HEK293T (cell line): ENCODE measurements around the gene PIBF1.

Experiments
- ARNT ChIP-seq: fragments of 450-650 bp; IDR thresholded peaks from 2 replicates; pipeline ENCODE4 v1.6.1; 2017; ENCODE audit warnings: mild to moderate bottlenecking
- BHLHE40 ChIP-seq: fragments of 450-650 bp; IDR thresholded peaks from 2 replicates; pipeline ENCODE4 v1.6.1; 2016; ENCODE audit warnings: mild to moderate bottlenecking, moderate library complexity, borderline replicate concordance
- CTBP1 ChIP-seq: fragments of 450-650 bp; IDR thresholded peaks from 2 replicates; pipeline ENCODE4 v1.6.1; 2016; ENCODE audit warnings: borderline replicate concordance
- ELF4 ChIP-seq: fragments of 450-650 bp; IDR thresholded peaks from 2 replicates; pipeline ENCODE4 v1.6.1; 2017; ENCODE audit warnings: antibody characterized with exemption
- FOXA1 ChIP-seq: fragments of 450-650 bp; IDR thresholded peaks from 2 replicates; pipeline ENCODE4 v1.6.1; 2016; ENCODE audit warnings: mild to moderate bottlenecking
- FOXK2 ChIP-seq: fragments of 450-650 bp; IDR thresholded peaks from 2 replicates; pipeline ENCODE4 v1.6.1; 2016; ENCODE audit warnings: mild to moderate bottlenecking
- FOXM1 ChIP-seq: fragments of 450-650 bp; IDR thresholded peaks from 2 replicates; pipeline ENCODE4 v1.6.1; 2017; ENCODE audit warnings: mild to moderate bottlenecking, borderline replicate concordance
- HDGF ChIP-seq: fragments of 450-650 bp; IDR thresholded peaks from 2 replicates; pipeline ENCODE4 v1.6.1; 2017; ENCODE audit warnings: antibody characterized with exemption, borderline replicate concordance
- LEF1 ChIP-seq: fragments of 450-650 bp; IDR thresholded peaks from 2 replicates; pipeline ENCODE4 v1.6.1; 2017; ENCODE audit warnings: mild to moderate bottlenecking, borderline replicate concordance
- PKNOX1 ChIP-seq: fragments of 450-650 bp; IDR thresholded peaks from 2 replicates; pipeline ENCODE4 v1.6.1; 2016
- SP1 ChIP-seq: fragments of 450-650 bp; IDR thresholded peaks from 2 replicates; pipeline ENCODE4 v1.6.1; 2017
- SUZ12 ChIP-seq: fragments of 450-650 bp; IDR thresholded peaks from 2 replicates; pipeline ENCODE4 v1.6.1; 2016; ENCODE audit warnings: mild to moderate bottlenecking
- TARDBP ChIP-seq: fragments of 450-650 bp; IDR thresholded peaks from 2 replicates; pipeline ENCODE4 v1.6.1; 2016
- ZNF384 ChIP-seq: fragments of 450-650 bp; IDR thresholded peaks from 2 replicates; pipeline ENCODE4 v1.6.1; 2016

- no peak for TF ChIP-seq FOXA1
- TF ChIP-seq SP1 = no peak
- TF ChIP-seq ELF4 = no peak
- no peak for TF ChIP-seq TARDBP
- TF ChIP-seq CTBP1 = no peak
- TF ChIP-seq FOXK2 = no peak
- TF ChIP-seq ARNT = no peak
- no peak for TF ChIP-seq HDGF
- TF ChIP-seq FOXM1 = no peak
- no peak for TF ChIP-seq ZNF384
- TF ChIP-seq LEF1 = no peak
- TF ChIP-seq BHLHE40 = no peak
- no peak for TF ChIP-seq SUZ12
- TF ChIP-seq PKNOX1 = no peak
Observed at GRCh38 chr13:72970301-72970880, 188.5 kb downstream of the PIBF1 start.
